Calu3 (cell line): ENCODE measurements around the gene CHST7. TPM values are rescaled to one million over a fixed set of nuclear protein-coding genes. Genes with fewer than 3 reads are reported as not detected.
A peak's percentile ranks its signal among the peaks of the same experiment; 100 is the strongest.
"Not testable (repeated sequence)": the region's sequence is repeated elsewhere in the genome, so short reads cannot be mapped to it uniquely, and the experiment has no call there.

Source experiments
- BruUV-seq: library from RNA; stranded (reverse); fragments of 400-500 nt; replicated peaks from 2 replicates; lab custom pipeline; 2021; lab: Mats Ljungman, UMichigan
- CTCF ChIA-PET: fragments of 300-600 bp; sonication (Branson Sonifier 250); formaldehyde crosslinking; loops from one replicate; lab custom pipeline; 2022; ENCODE audit warnings: antibody characterized with exemption; lab: Charles Lee
- DNase-seq: peaks from one replicate; pipeline ENCODE4 v3.0.0; 2022
- H3K27ac Mint-ChIP-seq: one replicate; pipeline ENCODE4 v1.8.0; 2022; ENCODE audit warnings: mixed read lengths; ENCODE audit not compliant: unreplicated experiment
- H3K27me3 Mint-ChIP-seq: one replicate; pipeline ENCODE4 v1.8.0; 2022; ENCODE audit warnings: mixed read lengths; ENCODE audit not compliant: unreplicated experiment
- H3K36me3 Mint-ChIP-seq: one replicate; pipeline ENCODE4 v1.8.0; 2022; ENCODE audit warnings: mild to moderate bottlenecking, moderate library complexity, mixed read lengths; ENCODE audit not compliant: insufficient read depth, unreplicated experiment
- H3K4me1 Mint-ChIP-seq: one replicate; pipeline ENCODE4 v1.8.0; 2022; ENCODE audit warnings: mild to moderate bottlenecking, low read depth, mixed read lengths; ENCODE audit not compliant: unreplicated experiment
- H3K4me3 Mint-ChIP-seq: one replicate; pipeline ENCODE4 v1.8.0; 2022; ENCODE audit warnings: mild to moderate bottlenecking, low read depth, moderate library complexity, mixed read lengths; ENCODE audit not compliant: unreplicated experiment
- H3K9me3 Mint-ChIP-seq: one replicate; pipeline ENCODE4 v1.8.0; 2022; ENCODE audit warnings: low read depth, mixed read lengths; ENCODE audit not compliant: unreplicated experiment
- intact Hi-C: fragments of 100-400 bp; cut with micrococcal nuclease; formaldehyde crosslinking; loops from one replicate; pipeline ENCODE4 v1.10.0; 2022; ENCODE audit not compliant: unreplicated experiment
- total RNA-seq: library from RNA; stranded (reverse); gene quantifications from 2 replicates; pipeline ENCODE4 v1.2.3, GENCODE V29; 2022
- TF ChIP-seq, protein P1 (sequence below): fragments of 200-600 bp; IDR thresholded peaks from one replicate; pipeline ENCODE4 v1.8.0; 2022; ENCODE audit warnings: antibody characterized with exemption; ENCODE audit not compliant: unreplicated experiment

CHST7 gene
- total RNA-seq, 1 experiment from 2014 or later = 8.3 TPM

DNA sequence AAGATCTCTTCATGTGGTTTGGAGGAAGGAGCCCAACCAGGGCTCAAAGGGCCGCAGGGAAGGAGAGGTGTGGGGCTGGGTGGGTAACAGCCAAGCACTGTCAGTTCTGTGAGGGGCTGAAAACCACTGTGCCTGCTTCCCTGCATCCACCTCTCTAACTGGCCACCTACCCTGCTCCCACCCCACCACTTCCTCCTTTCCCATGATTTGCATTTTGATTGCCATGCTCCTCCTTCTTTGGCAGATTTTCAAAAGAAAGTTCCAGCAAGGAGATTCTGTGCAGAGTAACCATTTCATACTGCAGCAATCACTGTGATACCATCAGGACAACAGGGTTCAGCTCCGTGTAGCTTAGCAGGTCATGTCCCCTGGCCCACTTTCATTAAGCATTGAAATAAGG is 30.1 kb upstream of the CHST7 start:
- TF ChIP-seq, protein P1, sequence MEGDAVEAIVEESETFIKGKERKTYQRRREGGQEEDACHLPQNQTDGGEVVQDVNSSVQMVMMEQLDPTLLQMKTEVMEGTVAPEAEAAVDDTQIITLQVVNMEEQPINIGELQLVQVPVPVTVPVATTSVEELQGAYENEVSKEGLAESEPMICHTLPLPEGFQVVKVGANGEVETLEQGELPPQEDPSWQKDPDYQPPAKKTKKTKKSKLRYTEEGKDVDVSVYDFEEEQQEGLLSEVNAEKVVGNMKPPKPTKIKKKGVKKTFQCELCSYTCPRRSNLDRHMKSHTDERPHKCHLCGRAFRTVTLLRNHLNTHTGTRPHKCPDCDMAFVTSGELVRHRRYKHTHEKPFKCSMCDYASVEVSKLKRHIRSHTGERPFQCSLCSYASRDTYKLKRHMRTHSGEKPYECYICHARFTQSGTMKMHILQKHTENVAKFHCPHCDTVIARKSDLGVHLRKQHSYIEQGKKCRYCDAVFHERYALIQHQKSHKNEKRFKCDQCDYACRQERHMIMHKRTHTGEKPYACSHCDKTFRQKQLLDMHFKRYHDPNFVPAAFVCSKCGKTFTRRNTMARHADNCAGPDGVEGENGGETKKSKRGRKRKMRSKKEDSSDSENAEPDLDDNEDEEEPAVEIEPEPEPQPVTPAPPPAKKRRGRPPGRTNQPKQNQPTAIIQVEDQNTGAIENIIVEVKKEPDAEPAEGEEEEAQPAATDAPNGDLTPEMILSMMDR = no peak
- DNase-seq = no peak
- peaks cover 29% of the 10 kb centered on the region for H3K36me3 Mint-ChIP-seq
- intact Hi-C loops = no loop called here
- H3K4me3 Mint-ChIP-seq = no peak overlapping the region
- no TSS peak for BruUV-seq
- H3K27me3 Mint-ChIP-seq = no peaks in the 10 kb centered on the region
- H3K9me3 Mint-ChIP-seq = no peaks in the 10 kb centered on the region
- H3K27ac Mint-ChIP-seq = no peak overlapping the region
- CTCF ChIA-PET = no interaction called here
- no peaks in the 10 kb centered on the region for H3K4me1 Mint-ChIP-seq

DNA sequence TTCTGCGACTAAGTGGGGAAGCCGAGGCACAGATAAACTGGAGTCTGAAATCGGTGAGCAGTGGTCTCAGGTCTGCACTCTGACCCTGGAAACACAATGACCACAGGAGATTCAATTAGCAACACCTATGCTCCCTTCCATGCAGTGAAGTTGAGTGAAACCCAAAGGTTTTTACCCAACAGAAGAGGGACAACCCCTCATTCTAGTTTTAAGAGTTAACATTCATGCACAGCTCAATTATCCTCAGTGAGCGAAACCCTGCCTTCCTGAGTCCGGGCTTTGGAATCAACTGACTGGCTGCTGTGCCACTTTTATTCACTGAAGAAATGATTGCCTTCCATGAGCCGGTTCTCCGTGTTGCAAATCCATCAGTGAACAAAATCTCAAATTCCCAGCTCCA is 29.0 kb upstream of the CHST7 start:
- H3K4me1 Mint-ChIP-seq, DNase-seq, H3K9me3 Mint-ChIP-seq, H3K27me3 Mint-ChIP-seq, intact Hi-C loops: not testable (repeated sequence)
- H3K27ac Mint-ChIP-seq = peak overlapping the region; percentile 88
- peak overlapping the region; percentile 92 for H3K4me3 Mint-ChIP-seq
- CTCF ChIA-PET = interaction anchor here (1.0 kb wide), 1 partner anchor 778 kb away, joined by 4 read pairs; no protein-coding TSS in a partner anchor
- H3K36me3 Mint-ChIP-seq = peaks cover 25% of the 10 kb centered on the region
- TSS peak; percentile 74 for BruUV-seq

DNA sequence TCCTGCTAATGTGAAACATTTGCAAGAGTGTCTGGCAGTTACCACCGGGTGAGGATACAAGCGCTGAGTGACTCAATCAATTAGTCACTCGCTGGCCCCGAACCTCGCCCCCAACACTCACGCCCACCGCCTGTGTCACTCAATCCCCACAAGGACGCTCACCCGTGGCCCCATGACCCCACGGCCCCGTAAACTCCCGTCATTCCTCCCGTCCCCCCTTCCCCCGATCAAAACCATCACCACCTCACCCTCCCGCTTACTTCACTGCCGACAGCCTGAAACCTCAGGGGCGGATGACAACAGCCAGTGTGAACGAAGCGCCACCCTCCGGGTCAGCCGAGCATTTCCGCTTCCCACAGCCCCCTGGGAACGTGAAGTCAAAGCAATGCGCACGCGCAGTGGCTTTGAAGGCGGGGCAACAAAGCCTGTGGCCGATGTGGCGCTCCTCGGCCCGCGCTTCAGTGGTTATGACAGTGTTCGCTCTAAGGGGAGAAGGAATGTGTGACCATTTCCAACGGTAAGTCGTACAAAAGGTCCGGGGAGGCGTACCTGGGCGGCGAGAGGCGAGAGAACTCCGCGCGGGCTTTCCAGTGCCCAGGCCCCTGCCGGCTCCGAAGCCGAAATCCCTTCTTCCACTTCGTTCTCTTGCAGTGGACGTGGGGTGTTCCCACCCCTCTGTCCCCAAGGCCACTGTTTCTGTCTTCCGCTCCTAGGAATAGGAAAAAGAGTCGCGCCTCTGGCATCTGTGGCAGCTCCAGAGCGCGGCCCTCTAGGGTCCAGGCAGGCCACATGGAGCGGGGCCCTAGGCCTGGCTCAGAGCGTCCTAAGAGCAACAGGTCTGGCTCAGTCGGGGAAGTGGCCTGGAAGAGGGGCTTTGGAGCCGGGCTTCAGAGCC is 28.2 kb upstream of the CHST7 start, which contains the start of gene ZNF674:
Gene ZNF674, minus strand, starts transcription at position 311 of the 895 bp plus-strand sequence. CDS start 3,334 bp downstream, outside the sequence.
- TF ChIP-seq, protein P1 = no peak
- peak; percentile 92 for DNase-seq
- CTCF ChIA-PET = interaction anchor here (1.0 kb wide), 1 partner anchor 778 kb away, joined by 4 read pairs; no protein-coding TSS in a partner anchor
- intact Hi-C loops = no loop called here
- Mint-ChIP-seq H3K9me3 (no peaks in the 10 kb centered on the region), H3K4me1 (no peaks in the 10 kb centered on the region), H3K27me3 (no peaks in the 10 kb centered on the region), H3K36me3 (peaks cover 25% of the 10 kb centered on the region), H3K27ac (peak within 1 kb of the TSS; percentile 88), H3K4me3 (peak within 1 kb of the TSS; percentile 92)
- BruUV-seq = no TSS peak

DNA sequence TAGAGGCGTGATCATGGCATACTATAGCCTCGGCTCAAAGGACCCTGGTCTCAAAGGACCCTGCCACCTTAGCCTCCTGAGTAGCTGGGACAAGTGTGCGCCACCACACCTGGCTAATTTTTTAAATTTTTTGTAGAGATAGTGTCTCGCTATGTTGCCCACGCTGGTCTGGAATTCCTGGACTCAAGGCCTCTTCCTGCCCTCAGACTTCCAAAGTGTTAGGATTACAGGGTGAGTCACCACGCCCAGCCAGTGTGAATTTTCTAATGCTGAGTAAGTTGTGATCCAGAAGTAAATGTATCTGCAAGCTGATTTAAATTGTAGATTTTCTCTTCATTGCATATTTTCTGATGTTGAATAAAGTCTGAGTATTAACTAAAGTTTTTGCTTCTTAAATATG is 25.7 kb upstream of the CHST7 start:
- intact Hi-C loops = no loop called here
- H3K4me3 Mint-ChIP-seq = no peak overlapping the region
- CTCF ChIA-PET = no interaction called here
- H3K36me3 Mint-ChIP-seq = peaks cover 25% of the 10 kb centered on the region
- no peaks in the 10 kb centered on the region for H3K4me1 Mint-ChIP-seq
- no peak overlapping the region for H3K27ac Mint-ChIP-seq
- TF ChIP-seq, protein P1 = no peak
- no peaks in the 10 kb centered on the region for H3K9me3 Mint-ChIP-seq
- H3K27me3 Mint-ChIP-seq = no peaks in the 10 kb centered on the region
- peak; percentile 4 for DNase-seq
- BruUV-seq = no TSS peak
